Measurements from ENCODE around the gene RBM6.
"Not testable (repeated sequence)": the region's sequence is repeated elsewhere in the genome, so short reads cannot be mapped to it uniquely, and the experiment has no call there.

RBM6 gene

GRCh38 chr3:50084951-50085350 lies 145.0 kb downstream of the RBM6 start:
- in situ Hi-C loops (cut with MboI; ENCODE audit: low sequenced_read_pairs), result not testable (repeated sequence)

GRCh38 chr3:50088725-50089608 lies 149.0 kb downstream of the RBM6 start, which contains the start of gene RBM5:
RBM5 (plus strand) TSS chr3:50088919; CDS start chr3:50090435, 1,516 bp downstream.
- in situ Hi-C loops (cut with MboI; ENCODE audit: low sequenced_read_pairs), result no loop called here

GRCh38 chr3:50089609-50089945 lies 149.6 kb downstream of the RBM6 start:
- in situ Hi-C loops (cut with MboI; ENCODE audit: low sequenced_read_pairs), result no loop called here

- in situ Hi-C loops (cut with MboI; ENCODE audit: low sequenced_read_pairs), result no loop called here
Measured at GRCh38 chr3:50090984-50091383, 151.0 kb downstream of the RBM6 start.

- in situ Hi-C loops (cut with MboI; ENCODE audit: low sequenced_read_pairs), result no loop called here
Measured at GRCh38 chr3:50095352-50095998, 155.5 kb downstream of the RBM6 start.

GRCh38 chr3:50100386-50100785 lies 160.4 kb downstream of the RBM6 start:
- in situ Hi-C loops (cut with MboI; ENCODE audit: low sequenced_read_pairs), result no loop called here

GRCh38 chr3:50100956-50101845 lies 161.3 kb downstream of the RBM6 start:
- in situ Hi-C loops (cut with MboI; ENCODE audit: low sequenced_read_pairs), result no loop called here

GRCh38 chr3:50102558-50102957 lies 162.6 kb downstream of the RBM6 start:
- in situ Hi-C loops (cut with MboI; ENCODE audit: low sequenced_read_pairs), result no loop called here

GRCh38 chr3:50111757-50112156 lies 171.8 kb downstream of the RBM6 start:
- in situ Hi-C loops (cut with MboI; ENCODE audit: low sequenced_read_pairs), result no loop called here

GRCh38 chr3:50112462-50112861 lies 172.5 kb downstream of the RBM6 start:
- in situ Hi-C loops (cut with MboI; ENCODE audit: low sequenced_read_pairs), result no loop called here

GRCh38 chr3:50117120-50117519 lies 177.2 kb downstream of the RBM6 start:
- in situ Hi-C loops (cut with MboI; ENCODE audit: low sequenced_read_pairs), result no loop called here

- in situ Hi-C loops (cut with MboI; ENCODE audit: low sequenced_read_pairs), result no loop called here
Measured at GRCh38 chr3:50118237-50118636, 178.3 kb downstream of the RBM6 start.

- in situ Hi-C loops (cut with MboI; ENCODE audit: low sequenced_read_pairs), result no loop called here
Measured at GRCh38 chr3:50119786-50120185, 179.8 kb downstream of the RBM6 start.

- in situ Hi-C loops (cut with MboI; ENCODE audit: low sequenced_read_pairs), result no loop called here
Measured at GRCh38 chr3:50120364-50121071, 180.6 kb downstream of the RBM6 start.

- in situ Hi-C loops (cut with MboI; ENCODE audit: low sequenced_read_pairs), result no loop called here
Measured at GRCh38 chr3:50121072-50122032, 181.4 kb downstream of the RBM6 start.

GRCh38 chr3:50122071-50122470 lies 182.1 kb downstream of the RBM6 start:
- in situ Hi-C loops (cut with MboI; ENCODE audit: low sequenced_read_pairs), result no loop called here

- in situ Hi-C loops (cut with MboI; ENCODE audit: low sequenced_read_pairs), result no loop called here
Measured at GRCh38 chr3:50122661-50123391, 182.9 kb downstream of the RBM6 start.

- in situ Hi-C loops (cut with MboI; ENCODE audit: low sequenced_read_pairs), result no loop called here
Measured at GRCh38 chr3:50123394-50124051, 183.6 kb downstream of the RBM6 start.
